Amniotic epithelial cell (primary cell): ENCODE data around the gene PCDH9.

ENCODE experiments used
- DNase-seq: peaks from one replicate; pipeline ENCODE4 v3.0.0-alpha.2; 2010; ENCODE audit warnings: low read depth

PCDH9 gene, protein sequence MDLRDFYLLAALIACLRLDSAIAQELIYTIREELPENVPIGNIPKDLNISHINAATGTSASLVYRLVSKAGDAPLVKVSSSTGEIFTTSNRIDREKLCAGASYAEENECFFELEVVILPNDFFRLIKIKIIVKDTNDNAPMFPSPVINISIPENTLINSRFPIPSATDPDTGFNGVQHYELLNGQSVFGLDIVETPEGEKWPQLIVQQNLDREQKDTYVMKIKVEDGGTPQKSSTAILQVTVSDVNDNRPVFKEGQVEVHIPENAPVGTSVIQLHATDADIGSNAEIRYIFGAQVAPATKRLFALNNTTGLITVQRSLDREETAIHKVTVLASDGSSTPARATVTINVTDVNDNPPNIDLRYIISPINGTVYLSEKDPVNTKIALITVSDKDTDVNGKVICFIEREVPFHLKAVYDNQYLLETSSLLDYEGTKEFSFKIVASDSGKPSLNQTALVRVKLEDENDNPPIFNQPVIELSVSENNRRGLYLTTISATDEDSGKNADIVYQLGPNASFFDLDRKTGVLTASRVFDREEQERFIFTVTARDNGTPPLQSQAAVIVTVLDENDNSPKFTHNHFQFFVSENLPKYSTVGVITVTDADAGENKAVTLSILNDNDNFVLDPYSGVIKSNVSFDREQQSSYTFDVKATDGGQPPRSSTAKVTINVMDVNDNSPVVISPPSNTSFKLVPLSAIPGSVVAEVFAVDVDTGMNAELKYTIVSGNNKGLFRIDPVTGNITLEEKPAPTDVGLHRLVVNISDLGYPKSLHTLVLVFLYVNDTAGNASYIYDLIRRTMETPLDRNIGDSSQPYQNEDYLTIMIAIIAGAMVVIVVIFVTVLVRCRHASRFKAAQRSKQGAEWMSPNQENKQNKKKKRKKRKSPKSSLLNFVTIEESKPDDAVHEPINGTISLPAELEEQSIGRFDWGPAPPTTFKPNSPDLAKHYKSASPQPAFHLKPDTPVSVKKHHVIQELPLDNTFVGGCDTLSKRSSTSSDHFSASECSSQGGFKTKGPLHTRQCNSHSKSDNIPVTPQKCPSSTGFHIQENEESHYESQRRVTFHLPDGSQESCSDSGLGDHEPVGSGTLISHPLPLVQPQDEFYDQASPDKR (N-terminal part only)

DNA sequence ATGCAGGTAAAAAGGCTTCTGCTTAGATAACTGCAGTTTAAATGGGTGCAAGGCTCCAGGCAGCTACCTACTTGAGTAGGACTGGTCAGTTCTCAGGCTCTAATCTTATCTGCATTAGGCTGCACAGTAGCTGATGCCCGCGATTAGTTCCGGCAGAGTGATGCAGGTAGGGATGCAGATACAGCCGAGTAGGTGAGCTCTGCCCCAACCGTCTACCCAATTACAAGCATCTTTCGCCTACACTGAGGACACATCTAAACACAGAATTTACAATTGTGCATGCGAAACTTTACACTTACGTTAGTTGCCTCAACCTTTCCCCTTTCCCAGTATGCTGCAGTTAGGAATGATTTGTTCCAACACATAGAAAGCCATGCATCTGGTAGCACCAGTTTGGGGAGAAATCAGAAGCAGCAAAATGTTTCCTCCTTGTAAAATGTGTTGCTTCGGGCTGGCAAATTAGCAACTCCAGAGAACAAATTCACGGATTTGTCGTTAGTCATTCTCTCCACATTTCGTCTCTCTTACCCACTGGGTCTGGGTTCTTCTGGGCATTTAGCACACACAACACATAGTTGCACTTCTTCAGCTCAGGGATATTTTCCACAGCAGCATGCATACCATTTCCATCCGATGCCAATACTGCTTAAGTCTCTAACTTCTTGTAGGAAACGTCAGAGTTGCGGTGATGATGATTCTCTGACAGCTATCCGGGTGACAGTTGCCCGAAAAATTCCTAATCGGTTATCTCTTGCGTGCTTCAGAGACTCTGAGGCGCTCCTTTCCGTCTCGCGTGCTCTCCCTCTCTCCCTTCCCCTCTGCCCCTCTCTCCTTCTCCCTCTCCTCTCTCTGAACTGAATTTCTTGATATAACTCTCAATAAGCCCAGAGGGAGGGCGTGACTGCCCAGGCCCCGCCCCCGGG, at the start of gene PCDH9:
TSS of gene PCDH9 (minus strand) at position 856 of the 923 bp plus-strand sequence. CDS start 1,896 bp downstream, outside the sequence.
- peak; percentile 36 for DNase-seq

DNA sequence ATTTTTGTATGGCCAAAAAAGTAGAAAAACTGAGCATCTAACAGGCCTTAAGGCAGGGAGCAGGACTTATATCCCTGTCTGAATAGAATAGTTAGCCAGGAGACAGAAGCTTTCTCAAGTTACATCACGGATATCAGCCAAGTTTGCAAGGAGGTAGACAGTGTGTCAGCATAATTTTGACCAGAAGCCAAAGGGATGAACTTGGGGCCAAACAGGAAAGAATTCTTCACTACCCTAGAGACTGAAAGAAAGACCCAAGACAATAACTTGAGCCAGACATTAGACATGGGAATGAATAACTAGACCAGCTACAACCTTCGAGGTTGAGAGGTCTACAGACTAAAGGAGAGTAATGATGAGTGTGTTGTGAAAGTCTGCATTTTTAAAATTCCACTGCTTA, 48.1 kb upstream of the PCDH9 start:
- DNase-seq = peak; percentile 76

DNA sequence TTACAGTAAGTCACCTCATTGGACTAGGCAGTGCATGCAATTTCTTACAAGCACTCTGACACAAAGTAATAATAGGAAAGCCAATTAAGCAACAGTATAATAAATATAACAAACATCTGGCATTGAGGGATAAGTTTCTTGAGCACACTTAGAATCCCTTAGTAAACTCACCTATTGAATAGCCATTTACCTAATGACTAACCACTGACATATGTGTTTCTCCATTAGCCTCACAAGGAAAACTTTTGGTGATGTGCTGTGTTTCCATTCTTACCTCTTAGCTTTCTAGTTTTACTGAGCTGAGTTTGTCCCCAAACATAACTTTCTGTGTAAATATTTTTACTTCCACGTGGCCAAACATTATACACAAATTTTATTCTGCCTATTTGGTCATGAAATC, 47.4 kb upstream of the PCDH9 start:
- DNase-seq = no peak

DNA sequence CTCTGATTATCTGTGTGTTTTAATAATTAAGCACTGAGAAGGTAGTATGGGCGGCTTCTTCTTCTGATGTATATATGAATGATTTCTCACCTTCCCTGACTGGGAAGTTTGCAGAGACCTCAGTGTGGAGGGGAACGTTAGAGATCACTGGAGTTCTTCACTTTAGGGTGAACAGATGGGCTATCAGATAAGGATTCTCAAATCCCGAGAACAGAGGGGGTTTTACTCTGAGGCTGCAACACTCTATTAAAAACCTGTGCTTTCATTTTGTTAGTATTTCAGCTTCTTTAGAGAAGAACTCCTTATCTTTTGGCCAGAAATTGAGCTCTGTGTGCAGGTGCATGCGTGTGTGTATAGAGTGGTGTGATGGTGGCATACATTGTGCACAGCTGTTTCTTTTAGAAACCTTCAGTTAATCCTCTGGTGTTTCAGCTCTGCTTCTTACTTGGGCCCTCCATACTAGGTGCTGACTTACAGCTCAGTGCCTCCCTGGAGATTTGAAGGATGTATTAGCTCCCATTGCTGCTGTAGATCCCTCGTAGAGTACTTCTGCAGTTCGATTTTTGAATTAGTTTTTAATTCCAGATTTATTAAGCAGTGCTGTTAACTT, 45.3 kb upstream of the PCDH9 start:
- no peak for DNase-seq

DNA sequence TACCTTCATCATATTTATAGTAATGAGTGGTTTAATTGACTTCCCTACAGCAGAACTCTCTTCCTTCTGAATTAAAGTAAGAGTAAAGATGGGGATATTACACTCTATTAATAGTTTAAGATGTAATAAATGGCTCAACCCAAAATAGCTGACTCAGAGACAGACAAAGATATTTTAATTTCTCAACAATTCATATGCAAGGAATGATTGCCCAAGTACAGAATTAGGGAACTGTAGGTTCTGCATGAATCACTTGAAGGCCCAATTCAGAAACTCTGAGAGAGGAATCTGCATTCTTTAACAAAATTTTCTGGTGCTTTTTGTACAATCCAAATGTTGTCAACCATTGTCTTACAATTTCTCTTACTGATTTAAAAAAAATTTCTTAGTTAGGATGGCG, 42.9 kb upstream of the PCDH9 start:
- DNase-seq = peak; percentile 61

DNA sequence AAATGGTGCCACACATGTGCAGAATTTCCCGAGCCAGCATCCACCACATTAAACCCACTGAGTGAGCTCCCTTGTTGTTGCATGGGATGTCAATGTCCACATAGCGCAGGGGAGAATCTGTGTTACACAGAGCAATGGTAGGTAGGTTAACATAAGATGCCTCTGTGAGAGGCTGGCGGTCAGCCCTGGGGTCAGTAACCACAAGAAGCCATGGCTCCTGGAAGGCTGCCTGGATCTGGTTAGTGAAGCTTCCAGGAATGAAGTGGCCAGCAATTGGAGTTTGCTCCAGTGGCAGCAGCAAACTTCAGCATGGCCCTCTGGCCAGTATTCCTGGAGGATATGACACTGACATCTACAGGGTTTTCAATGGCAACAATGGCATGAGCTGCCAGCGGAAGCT, 37.0 kb upstream of the PCDH9 start:
- peak; percentile 19 for DNase-seq

DNA sequence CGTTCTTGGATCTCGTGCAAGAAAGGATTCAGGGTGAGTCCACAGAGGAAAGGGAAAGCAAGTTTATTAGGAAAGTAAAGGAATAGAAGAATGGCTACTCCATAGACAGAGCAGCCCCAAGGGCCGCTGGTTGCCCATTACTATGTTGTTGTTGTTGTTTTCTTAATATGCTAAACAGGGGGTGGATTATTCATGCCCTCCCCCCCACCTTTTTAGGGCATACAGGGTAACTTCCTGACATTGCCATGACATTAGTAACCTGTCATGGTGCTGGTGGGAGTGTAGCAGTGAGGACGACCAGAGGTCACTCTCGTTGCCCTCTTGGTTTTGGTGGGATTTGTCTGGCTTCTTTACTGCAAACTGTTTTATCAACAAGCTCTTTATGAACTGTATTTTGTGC, 29.1 kb upstream of the PCDH9 start:
- DNase-seq = no peak

DNA sequence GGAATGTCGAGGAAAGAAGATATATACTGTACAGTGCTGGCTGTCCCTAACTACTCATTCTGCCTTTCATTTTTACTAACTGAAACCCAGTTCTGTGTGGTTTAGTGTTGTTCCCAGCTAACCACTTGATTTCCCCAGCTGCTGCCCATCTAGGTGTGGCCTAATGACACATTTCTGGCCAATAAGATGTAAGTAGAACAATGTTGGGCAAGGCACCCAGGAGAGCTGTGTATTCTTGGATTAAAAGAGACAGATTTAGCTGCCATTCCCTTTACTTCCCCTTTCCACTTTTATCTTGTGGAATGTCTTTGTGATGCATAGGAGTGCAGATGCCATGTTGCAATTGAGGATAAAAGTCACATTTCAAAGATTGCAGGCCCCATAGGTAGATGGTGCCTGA, 28.3 kb upstream of the PCDH9 start:
- DNase-seq = peak; percentile 57

DNA sequence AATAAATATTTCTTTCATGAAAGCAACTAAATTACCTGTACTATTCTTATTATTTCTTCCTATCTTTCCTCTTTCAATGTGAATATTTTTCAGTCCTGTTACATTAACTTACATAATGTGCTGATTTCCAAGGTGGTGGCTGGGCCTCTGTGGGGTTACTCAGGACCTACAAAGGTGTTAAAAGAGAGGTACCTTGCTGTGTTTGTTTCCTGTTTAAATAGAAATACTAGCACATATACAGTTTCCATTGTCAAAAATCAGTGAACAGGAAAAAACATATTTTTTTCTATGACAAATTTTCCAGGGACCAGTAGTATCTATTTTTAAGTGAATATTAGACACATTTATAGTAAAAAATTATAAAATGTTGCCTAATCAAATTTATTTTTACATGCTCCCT, 8.7 kb upstream of the PCDH9 start:
- no peak for DNase-seq

DNA sequence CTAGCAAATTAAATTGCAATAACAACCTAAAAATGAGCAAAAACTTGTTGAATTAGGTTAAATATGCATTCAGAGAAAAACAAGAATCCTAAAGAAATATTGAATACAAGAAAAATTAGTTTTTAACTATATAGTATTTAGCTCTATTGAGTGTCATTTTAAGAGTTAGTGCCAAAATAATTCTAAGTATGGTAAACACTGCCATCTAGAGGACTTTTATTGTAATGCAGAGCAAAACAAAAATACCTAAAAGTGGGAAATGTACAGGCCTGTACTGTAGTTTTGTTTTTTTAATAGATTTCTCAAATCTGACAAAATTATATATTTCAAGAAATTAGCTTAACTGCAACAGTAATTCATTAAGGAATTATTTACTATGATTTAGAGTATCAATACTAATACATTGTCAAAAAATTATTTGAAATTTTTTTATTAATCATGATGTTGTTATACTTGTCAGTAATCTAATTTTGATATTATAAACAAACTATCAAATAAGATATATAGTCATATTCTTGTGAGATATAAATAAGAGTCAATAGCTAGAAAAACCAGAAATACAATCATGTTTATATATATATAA, 8.2 kb upstream of the PCDH9 start:
- DNase-seq = peak; percentile 27

DNA sequence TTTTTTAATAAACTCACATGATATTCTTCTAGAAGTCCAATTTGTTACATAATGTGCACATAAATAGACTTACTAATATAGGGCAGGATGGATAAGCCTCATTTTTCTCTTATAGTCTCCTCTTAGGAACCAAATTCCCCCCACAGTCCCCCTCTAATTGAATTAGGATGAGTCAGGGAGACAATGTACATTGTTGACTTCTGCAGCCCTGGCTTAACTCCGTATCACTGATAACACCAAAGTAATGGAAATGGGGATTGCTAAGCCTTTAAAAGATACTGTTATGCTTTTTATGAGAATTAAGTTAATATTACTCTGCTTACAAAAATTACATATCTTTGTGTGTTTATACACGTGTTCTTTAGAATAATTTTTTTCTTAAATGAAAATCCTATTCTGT, 5.1 kb upstream of the PCDH9 start:
- DNase-seq = no peak

DNA sequence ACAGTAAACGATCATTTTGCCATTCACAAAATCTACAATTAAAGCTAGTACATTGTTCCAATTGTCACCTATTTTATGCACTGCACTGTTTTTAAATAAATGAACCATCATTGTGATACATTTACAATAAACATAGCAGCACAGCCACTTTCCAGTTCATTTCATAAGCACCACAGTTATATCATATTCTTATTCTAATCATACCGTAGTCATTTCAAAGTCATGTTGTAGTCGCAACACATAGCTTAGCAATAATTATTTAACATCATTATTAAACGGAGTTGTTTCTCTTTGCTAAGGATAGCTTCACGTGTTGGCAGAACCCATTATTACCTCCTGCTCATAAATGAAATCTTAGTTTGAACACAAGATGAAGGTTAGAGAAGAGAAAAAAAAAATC, 2.2 kb upstream of the PCDH9 start:
- DNase-seq = no peak

DNA sequence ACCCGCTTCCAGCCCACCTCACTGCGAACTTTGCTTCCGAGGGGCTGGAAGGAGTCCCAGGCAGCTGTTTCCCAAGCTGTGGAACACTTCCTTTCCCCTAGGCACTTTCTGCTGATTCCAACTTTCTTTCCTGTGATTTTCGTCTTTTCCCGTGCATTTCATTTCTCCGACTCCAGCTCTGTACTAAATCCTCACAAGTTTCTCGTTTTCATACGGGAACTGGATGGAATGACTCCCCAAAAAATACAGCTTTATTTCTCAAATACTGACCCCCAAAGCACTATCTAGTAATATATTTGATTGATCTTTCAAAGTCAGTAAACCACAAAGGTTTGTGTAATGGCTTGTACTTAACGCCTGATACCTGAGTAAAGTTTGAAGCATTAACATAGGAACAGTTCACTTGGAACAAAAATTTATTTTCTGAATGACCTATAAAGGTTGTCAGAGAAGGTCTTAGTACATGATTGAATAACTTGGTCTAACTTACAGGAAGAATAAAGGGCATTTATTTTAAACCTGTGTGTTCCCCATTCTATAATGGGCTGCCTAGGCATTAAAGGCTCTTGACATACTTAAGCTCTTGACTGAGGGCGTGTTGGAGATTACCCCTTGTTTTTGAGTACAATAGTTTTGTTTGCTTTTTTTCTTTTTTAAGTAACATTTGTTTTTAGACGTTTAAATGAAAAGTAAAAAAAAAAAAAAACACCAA, 1.3 kb upstream of the PCDH9 start:
- DNase-seq = peak; percentile 16

DNA sequence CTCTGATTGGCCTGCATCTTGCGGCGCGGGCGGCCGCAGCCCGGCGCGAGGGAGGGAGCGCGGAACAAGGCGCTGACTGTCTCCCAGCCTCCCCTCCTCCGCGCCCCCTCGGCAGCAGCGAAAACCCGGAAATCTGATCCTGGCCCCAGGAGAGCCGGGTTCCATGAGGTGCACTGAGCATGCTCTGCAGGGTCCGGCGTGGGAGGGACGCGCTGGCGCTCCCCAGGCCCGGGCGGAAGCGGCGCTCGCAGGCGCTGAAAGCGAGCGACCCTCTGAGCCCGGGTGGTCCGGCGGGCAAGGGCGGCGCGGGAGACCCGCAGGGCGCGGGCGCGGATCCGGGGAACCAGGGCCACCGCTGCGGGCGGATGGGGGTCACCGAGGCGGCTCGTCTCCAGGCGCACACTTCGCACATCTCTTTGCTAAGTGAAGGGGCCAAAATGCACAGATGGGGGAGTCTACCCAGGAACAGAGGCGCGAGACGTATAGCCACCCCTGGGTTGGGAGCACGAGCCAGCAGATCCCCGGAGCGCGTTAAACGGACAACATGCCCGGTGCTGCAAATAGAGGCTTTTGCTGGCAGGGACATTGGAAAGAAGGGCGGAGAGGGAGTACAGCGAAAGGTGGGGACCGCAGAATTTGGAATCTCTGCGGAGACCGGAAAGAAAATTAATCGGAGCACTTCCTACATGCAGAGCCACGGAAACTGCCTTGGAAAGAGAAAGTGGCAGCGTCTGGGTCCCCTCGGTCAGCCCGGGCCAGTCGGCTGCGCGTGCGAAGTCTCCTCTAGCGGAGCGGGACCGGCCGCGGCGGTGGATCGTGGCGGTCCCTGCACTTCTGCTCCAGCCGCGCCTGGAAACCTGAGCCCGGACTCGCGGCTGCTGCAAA, 510 bp upstream of the PCDH9 start:
- peak; percentile 97 for DNase-seq

DNA sequence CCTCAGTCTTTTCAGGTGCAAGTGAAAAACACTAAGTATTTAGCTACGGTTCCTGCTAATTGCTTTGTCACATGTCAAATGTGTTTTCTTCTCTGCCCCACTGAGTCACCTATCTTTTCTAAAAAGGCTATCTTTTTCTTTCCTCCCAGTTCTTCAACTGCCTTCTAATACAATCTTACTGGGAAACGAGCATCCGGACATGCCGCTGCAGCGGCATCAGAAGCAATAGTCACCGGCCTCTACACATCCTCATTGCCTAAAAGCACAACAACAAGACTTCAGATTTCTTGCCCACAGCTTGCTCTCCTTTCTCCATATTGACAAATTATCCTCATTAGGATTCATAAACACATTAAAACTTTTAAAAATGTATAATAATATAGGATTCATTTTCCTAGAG, 1.2 kb downstream of the PCDH9 start:
- DNase-seq = peak; percentile 25

DNA sequence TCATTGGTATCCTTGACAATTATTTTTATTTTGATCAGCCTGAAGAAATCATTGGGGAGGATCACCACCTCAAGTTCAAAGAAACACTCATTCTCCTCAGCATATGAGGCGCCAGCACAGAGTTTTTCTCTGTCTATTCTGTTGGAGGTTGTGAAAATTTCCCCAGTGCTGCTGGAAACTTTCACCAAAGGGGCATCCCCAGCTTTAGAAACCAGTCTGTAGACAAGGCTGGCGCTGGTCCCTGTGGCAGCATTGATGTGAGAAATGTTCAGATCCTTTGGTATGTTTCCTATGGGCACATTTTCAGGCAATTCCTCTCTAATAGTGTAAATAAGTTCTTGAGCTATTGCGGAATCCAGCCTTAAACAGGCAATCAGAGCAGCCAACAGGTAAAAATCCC, 2.1 kb downstream of the PCDH9 start:
- DNase-seq = no peak

DNA sequence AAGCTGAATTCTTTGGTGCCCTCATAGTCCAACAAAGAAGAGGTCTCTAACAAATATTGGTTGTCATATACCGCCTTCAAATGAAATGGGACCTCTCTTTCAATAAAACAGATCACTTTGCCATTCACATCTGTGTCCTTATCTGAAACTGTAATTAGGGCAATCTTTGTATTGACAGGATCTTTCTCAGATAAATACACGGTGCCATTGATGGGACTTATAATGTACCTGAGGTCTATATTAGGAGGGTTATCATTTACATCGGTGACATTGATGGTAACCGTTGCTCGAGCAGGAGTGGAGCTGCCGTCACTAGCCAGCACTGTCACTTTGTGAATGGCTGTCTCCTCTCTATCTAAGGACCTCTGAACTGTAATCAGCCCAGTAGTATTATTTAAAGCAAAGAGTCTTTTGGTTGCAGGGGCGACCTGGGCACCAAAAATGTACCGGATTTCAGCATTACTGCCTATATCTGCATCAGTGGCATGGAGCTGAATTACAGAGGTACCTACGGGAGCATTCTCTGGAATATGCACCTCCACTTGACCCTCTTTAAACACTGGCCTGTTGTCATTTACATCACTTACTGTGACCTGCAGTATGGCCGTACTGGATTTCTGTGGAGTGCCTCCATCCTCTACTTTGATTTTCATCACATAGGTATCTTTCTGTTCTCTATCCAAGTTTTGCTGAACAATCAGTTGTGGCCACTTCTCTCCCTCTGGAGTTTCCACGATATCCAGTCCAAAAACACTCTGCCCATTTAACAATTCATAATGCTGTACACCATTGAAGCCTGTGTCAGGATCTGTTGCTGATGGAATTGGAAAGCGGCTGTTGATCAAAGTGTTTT, 2.8 kb downstream of the PCDH9 start:
- DNase-seq = no peak

DNA sequence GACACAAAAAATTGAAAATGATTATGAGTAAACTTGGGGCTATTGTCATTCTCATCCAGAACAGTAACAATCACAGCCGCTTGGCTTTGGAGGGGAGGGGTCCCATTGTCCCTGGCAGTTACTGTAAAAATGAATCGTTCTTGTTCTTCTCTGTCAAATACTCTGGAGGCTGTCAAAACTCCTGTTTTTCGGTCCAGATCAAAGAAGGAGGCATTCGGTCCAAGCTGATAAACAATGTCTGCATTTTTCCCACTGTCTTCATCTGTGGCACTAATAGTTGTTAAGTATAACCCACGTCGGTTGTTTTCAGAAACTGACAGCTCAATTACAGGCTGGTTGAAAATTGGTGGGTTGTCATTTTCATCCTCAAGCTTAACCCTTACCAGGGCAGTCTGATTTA, 3.4 kb downstream of the PCDH9 start:
- no peak for DNase-seq
